Retina (tissue), 1 donor: ENCODE results near the gene COL11A2.

Experiments used
- DNase-seq: peaks from one replicate; pipeline ENCODE4 v3.0.0-alpha.2; 2016

COL11A2 gene

DNA sequence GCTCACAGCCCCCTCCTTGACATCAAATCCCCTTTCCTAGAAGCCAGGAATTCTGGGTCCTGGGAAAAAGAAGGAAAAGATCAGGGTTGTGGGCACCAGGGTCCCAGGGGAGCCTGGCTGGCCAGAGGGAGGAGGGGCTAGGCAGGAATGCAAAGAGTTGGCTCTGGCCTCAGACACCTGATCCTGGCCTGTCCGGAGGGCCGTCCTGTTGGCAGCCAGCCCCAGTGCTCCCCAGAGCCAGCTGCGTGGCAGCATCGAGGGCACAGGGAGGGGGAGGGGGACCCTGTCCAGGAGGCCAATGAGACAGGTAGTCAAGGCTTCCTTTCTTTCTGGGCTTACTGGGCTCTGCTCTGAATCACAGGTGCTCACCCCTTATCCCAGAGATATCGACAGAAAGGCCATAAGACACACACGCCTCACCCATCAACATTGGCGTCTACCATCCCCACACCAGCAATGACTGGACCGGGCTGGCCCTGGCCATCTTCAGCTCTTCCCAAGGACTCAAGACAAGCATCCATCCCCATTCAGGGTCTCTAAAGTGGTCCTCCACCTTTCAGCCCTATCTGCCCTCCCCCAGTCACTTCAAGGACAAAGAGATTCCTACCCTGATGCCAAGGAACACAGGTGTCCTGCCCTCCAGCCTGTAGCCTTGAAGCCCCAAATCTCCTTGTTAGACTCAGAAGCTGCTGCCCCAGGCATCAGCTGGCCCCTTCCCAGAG lies 723 bp downstream of the COL11A2 start:
- DNase-seq: no peak

DNA sequence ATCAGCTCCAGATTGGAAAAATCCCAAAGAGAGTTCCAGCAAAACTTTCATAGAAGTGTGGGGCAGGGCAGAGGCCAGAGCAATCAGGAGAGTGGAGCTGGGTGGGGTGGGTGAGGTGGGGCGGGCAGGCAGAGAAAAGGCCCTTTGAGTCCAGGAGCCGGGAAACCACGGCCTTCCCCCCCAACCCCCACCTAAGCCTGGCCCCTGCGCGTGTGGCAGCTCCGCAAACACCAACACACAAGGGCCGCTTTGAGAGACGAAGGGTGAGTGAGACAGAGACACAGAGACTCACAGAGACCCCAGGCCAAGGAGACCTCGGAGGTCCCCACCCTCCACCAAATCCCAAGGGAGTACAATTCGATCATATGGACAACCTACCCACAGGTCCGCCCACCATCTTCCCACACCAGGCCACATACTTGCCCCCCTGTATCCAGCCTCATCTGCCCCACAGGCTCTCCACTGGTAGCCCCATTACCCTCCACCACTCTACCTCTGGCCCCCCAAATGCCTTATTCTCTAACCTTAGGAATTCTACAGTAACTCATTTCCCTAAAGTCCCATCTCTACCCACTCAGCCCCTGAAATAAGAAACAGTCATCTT lies 1.7 kb downstream of the COL11A2 start:
- no peak for DNase-seq

DNA sequence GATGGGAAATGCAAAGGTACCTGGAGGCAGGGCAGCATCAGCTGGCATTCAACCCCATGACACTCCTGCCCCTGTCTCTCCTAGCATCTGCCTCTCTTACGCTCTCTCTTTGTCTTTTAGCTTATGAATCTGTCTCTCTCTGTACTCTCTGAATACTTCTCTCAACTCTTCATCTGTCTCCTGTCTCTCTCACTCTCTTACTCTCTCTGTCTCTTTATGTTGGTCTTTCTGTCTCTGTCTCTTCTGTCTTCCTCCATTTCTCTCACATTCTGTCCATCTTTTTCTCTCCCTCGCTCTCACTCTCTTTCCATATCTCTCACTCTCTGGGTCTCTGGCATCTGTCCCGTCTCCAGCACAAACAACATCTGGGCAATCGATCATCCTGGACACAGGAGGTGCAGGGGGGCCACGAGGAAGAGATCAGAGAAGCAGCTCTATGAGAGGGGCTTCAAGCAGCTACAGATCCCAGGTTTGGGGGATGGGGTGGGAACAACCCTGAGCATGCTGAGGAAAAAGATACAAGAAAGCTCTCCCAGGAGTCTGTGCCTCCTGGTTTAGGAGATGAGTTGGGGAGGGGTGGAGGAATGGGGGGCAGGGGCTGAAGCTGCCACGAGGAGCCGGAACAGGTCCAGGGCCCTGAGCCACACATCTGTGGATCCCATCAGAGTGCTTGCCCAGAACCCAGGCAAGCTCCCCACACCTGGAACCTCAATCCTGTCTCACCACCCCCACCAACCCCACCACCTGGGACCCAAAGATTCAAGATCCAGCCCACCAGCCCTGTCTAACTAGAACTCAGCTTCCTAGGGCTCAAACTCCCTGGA lies 2.4 kb downstream of the COL11A2 start:
- no peak for DNase-seq

DNA sequence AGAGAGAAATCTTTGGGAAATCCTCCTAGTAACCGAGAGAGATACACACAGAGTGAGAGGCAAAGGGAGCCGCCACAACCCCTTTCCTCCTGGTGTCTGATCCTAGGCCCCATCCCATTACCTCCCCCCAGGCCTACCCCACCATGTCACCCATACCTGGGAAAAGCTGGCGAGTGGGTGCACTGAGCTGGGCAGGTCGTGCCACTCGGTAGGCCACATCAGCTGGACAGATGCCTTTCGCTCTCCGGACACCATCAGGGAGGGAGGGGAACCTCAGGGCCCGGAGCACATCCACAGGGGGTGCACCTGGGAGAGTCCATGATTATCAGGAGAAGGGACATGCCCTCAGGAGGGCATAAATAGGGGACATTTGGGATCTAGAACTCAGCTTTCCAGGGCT lies 3.1 kb downstream of the COL11A2 start:
- no peak for DNase-seq

DNA sequence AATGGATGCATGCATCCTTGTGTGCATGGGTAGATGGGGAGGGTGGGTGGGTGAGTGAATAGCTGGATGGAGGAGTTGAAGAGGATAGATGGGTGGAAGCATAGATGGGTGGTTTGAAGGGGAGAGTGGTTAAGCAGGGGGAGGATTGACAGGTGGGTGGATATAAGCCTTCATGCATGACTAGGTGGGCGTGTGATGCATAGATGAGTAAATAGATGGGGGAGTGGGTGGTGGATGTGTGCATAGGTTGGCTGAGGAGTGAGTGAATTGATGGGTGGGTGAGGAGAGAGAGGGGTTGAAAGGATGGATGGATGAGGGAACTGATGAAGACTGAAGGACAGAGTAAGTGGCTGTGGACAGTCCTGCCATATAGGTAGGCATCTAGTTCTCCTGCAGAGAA lies 4.5 kb downstream of the COL11A2 start:
- DNase-seq: no peak

DNA sequence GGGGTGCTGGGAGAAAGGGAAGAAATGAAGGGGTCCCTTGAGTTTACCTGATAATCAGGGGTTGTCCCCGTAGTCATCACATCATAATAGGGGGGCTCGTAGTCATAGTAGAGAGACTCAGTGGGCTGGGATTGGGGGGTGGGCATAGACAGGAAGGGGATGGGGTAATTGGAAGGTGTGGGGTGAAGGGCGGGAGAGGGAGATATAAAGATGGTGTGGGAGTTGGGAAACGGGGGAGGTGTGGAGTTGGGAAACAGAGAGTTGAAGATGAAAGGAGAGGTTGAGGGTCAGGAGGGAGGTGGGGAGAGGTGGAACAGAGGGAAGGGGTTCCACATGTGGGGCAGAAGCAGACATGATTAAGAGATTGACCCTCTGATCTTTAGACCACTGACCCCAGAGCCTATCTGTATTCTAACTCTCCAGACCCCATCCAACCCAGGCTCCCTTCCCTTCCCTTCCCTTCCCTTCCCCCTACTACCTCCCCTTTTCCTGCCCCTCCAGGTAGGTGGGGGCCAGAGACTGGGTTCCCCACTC lies 6.5 kb downstream of the COL11A2 start:
- DNase-seq: no peak

DNA sequence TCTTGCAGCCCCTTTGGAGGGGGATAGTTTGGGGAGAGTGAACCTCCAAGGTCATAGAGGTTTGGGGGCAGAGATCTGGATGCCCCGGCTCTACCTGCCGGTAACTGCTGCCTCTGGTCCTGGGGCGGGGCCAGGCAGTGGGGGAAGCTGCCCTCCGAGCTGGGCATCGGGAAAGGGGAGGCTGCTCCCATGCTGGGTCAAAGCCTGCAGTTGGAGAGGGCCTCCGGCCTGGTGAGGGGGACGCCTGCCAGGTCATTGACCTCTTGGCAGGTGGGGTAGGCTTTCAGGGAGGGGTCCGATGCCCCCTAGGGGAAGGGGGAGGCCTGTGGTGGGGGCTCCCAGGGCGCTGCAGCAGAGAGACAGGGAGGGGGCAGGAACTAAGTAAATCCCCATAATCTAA lies 7.1 kb downstream of the COL11A2 start:
- DNase-seq: no peak

DNA sequence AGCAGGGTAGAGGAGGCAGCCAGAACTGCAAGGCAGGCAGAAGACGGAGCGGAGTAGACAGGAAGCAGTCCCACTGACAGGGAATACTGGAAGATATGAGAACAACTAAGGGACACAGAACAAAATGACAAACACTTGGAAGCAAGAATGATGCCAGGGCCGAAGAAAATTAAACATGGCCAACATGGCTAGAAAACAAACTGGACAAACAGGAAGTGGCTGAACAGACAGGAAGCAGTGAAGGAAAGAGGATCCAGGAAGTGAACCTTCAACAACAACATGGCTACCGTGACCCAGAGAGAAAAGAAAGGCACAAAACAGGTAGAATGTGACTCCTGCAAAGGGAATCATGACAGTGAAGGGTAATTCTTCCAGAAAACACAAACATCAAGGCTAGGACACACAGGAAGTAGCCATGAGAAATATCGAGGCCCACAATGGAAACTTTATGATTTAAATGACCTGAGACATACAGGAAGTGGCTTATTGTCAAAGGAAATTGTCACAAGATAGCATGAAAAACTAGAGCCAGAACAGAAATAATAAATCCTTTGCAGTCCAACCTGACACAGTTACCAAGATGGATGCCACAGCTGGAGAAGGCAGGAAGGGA lies 9.1 kb downstream of the COL11A2 start:
- DNase-seq: no peak

DNA sequence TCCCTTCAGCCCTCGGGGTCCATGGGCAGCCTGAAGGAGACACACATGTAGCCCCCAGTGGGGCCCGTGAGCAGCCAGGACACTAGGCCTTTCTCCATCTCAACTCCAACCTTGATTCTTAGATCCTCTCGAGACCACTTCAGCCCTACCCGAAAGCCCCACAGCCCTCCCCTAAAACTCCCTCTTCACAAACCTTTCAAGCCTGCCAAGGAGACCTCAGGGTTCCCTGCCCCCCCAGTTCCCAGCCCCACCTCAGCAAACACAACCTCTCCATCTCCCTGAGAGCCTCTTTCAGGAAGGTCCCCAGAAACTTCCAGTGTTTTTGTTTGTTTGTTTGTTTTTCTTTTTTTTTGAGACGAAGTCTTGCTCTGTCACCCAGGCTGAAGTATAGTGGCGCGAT lies 11.1 kb downstream of the COL11A2 start:
- DNase-seq: no peak

DNA sequence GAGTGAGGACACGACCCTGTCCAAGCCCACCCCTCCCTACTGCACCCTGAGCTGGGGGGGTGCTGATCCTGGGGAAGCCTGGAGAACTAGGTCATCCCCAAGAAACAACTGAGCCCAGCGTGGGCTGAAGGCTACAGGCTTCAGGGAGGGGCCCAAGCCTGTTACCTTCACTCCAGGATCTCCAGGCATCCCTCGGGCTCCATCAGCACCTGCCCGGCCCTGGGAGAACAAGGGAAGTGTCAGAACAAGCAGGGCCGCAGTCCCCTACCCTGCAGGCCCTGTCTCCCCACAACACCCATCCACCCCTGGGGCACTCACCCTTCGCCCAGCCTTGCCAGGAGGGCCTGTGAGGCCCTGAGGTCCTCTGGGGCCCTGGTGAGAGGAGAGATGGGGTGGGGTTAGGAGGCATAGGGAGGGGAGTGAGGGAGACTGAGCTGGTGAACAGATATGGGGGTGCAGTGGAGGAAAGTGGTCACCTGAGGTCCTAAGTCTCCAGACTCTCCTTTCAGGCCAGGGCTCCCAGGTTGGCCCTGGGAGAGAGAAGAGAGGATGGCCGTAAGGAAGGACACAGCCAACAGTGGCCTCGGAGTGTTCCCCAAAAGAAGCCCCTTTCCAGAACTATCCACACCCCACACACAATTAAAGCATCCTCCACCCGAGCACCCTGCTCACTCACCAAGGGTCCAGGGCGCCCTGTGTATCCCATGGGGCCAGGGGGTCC lies 13.4 kb downstream of the COL11A2 start:
- DNase-seq: no peak

DNA sequence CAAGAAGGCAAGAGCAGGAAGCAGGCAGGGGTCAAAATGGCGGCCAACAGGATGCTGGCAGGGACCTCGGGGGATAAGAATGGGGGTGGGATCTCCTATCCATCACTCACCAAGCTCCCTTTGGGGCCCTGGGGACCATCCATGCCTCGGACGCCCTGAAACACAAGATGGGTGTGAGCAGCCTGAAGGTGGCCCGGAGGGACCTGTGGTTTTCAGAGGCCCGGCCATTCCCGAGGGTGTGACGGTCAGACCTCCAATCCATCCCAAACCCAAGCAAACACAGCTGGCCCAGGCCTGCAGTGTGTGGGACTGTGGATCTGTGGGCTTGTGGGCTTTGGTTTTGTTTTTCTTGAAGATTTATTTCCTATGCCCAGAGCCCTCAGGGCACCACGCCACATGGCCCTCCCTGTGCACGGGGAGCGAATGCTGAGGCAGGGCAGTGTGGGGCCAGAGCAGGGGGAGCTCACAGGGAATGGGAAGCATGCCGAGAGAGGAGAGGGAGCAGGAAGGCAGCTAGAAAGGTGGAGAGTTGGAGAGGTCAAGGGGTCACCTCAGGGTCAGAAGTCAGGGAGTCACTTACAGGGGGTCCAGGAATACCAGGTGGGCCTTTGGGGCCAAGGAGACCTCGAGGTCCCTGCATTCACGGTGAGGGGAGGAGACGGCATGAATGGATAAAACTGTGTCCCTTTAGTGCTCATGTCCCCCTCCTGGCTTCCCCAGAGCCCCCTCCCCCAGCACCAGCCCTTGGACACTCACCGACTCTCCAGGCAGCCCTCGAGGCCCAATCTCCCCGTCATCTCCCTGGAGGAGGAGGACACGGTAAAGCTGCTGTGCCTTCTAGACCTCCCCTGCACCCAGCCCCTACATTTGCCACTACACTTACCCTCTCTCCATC lies 14.5 kb downstream of the COL11A2 start:
- no peak for DNase-seq

DNA sequence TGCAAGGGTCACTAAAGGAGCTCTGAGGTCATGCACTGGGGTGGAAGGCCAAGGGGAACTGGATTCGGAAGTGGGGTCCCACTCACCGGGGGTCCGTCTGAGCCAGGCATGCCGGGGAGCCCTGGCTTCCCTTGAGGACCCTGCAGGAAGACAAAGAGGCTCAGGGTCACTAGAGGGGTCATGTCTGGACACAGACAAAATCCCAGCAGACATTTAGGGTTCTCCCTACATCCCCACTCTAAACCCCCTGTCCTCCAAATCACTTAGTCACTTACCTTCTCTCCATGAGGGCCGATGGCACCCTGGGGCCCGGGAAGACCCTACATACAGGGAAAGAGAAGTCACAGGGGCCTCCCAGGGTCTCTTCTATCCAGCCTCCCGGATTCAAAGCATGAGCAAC lies 15.4 kb downstream of the COL11A2 start:
- DNase-seq: no peak

DNA sequence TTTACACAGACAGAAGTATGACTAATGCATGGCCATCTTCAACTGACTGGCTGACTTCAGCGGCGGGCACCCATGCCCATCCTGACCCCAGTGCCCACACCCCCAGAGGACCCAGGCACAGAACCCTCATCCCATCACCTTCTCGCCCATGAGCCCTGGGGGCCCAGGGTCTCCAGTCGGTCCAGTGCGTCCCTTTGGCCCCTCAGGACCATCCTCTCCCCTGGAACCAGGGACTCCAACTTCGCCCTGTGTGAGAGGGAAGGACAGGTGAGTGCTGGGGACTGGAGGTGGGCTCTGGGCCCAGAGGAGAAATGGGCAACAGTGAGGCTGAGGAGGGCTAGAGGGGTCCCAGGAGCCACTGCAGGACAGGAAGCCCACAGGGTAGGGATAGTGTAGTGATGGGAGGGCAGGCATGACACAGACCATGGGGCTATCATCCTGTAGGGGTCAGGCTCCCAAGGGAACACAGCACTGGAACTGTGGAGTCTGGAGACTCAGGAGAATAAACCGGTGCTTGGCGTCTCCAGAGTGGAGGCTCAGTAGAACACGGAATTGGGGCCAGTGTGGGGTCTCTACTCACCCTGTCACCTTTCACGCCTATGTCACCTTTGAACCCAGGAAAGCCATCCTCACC lies 16.7 kb downstream of the COL11A2 start:
- DNase-seq: no peak

DNA sequence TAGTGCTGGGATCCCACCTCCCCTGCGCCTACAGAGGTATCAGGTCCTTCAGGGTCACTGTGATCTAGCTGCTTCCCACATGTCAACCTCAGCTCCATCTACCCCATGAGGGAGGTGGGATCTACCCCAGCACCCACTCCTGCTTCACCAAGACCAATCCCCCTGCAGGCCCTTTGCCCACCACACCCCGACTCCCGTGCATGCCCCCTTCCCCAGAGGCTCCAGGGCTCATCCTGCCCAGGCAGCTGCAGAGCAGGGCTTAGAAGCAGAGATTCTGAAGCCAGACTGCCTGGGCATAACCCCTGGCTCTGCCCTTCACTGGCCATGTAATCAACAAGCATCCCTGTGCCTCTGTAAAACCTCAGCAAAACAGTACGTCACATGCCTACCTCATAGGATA lies 17.5 kb downstream of the COL11A2 start:
- DNase-seq: no peak

DNA sequence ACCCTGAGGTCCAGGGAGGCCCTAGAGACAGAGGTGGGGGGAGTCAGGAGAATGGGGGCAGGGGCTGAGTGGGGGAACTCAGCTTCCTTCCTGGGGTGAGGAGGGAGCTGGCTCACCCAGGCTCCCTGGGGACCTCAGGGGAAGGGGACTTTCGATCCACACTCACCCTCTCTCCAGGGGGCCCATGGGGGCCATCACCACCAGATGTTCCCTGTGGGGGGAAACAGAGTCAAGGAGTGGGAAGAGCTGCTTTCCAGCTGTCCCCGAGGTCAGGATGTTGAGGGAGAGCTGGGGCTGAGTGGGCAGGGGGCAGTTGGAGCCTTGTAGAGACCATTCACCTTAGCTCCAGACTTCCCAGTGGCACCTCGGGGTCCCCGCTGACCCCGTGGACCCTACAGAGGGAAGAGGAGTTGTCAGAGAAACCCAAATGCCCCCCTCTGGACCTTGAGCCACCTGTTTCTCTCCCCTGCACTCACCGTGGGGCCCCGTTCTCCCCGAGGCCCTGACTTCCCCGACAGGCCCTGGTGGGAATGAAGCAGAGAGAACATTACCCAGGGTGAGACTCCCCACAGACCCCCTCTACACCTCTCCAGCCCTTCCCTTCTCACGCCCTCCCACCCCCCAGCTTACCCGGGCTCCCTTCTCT lies 18.6 kb downstream of the COL11A2 start:
- no peak for DNase-seq

DNA sequence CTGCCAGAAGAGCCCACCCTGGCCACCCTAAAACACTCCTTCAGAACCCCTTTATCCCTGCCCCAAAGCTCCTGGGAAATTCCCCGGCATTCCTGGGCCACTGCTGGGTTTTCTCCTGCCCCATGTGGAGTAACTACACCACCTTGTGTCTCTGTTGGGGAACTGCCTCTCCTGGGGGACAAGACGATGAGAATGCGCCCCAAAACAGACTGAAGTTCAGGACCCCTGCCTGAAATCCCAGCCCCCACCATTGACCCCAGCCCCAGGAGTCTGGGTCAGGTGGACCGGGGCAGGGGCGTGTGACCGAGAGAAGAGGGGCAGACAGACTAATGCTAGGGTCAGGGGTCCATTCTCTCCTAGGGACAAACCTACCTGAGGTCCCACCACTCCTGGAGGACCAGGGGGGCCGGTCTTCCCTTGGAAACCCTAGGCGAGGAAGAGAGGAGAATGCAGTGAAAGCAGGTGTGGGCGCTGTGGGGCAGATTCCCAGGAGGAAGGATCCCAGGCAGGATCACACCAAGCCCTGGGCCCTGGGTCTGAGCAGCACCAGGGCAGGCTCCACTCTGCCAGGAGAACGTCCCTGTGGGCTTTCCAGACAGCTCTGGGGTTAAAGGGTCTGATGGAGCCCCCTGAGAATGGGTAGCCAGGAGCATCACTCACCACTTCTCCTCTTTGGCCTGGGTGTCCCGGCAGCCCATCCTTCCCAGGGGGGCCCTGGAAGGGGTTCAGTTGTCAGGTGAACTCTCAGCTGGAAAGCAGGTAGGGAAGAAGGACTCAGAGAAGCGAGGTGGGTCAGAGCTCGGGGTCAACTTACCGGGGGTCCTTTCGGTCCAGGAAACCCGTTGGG lies 19.4 kb downstream of the COL11A2 start:
- no peak for DNase-seq

DNA sequence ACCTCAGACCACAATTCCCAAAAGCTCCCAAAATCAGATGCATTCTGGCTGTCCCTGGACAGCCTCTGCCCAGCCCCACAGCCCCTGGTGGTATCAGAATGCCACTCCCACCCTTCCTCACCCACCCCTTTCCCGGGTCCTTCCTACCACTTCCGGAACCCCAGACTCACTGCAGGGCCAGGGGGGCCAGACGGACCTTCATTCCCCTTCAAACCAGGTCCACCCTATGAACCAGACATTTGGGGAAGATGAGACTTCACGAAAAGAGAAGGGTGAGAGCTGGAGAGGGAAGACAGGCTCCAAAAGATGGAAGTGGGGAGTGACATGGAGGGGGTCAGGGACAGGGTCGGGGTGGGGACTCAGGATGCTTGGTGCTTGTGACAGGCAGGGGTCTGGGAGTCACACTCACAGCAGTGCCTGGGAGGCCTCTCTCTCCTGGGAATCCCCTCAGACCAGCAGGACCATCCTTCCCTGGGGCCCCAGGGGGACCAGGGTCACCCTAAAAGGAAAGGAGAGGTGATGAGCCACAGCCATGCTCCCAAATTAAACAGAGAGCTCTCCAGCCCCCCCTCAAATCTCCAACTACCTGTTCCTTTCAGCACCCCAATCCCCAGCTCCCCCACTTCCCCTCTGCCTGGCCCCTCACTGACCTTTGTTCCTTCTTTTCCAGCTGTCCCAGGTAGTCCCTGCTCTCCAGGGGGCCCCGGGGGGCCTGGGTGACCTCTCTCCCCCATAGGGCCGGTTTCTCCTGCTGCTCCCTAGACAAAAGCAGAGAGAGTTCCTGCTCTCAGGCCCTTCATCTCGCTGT lies 20.2 kb downstream of the COL11A2 start:
- DNase-seq: no peak

DNA sequence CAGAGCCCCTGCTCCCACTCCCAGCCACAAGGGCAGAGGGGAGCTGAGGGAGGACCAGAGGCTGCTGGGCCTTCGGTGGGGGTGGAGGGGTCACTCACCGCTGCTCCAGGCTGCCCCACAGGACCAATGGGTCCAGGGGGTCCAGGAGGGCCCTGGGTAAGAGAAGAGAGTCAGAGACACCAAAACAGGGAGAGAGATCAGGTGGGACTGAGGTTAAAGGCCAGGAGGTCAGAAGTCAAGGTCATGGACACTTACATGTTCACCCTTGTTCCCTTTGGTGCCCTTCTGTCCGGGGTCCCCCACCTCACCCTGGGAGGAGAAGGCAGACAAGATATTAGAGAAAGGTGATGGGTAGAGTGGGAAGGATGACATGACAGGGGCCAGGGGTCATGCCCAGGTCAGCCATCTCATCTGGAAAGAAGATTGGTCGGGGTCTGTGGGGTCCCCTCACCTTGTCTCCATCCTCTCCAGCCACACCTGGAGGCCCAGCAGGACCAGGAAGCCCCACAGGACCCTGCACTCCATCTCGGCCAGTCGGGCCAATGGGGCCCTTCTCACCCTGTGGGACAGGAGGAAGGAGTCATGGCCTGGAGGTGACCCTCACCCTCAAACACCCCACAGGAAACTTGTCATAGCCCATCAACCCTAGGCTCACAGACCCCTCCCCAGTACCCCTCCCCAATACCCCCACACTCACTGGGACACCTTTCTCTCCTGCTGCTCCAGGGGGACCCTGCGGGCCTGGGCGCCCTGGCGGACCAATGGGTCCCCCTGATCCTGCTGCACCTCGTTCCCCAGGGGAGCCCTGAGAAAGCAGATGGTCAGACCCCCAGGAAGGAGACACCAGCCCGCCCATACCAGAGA lies 21.0 kb downstream of the COL11A2 start:
- DNase-seq: no peak
